NB4 (cell line): ENCODE measurements around the gene SCEL.
"Not testable (repeated sequence)": the region's sequence is repeated elsewhere in the genome, so short reads cannot be mapped to it uniquely, and the experiment has no call there.

Source experiments
- DNase-seq: peaks from one replicate; pipeline ENCODE4 v3.0.0; 2010; ENCODE audit warnings: low read depth
- H3K4me3 ChIP-seq: one replicate; pipeline ENCODE4 v1.5.1; 2011; ENCODE audit warnings: mild to moderate bottlenecking, low read depth, low read length, moderate library complexity
- MYC ChIP-seq: IDR thresholded peaks from 2 replicates; pipeline ENCODE4 v1.6.1; 2011; ENCODE audit warnings: low read depth, low read length
- POLR2A ChIP-seq: IDR thresholded peaks from 2 replicates; pipeline ENCODE4 v1.6.1; 2011; ENCODE audit warnings: mild to moderate bottlenecking; ENCODE audit not compliant: insufficient read length; ENCODE audit errors: extremely low read depth
- TF ChIP-seq, protein P1 (sequence below): IDR thresholded peaks from 2 replicates; pipeline ENCODE4 v1.6.1; 2011; ENCODE audit warnings: low read depth, low read length
- TF ChIP-seq, protein P2 (sequence below): IDR thresholded peaks from one replicate; pipeline ENCODE4 v1.5.1; 2012; ENCODE audit warnings: low read depth, low read length

Gene SCEL

DNA sequence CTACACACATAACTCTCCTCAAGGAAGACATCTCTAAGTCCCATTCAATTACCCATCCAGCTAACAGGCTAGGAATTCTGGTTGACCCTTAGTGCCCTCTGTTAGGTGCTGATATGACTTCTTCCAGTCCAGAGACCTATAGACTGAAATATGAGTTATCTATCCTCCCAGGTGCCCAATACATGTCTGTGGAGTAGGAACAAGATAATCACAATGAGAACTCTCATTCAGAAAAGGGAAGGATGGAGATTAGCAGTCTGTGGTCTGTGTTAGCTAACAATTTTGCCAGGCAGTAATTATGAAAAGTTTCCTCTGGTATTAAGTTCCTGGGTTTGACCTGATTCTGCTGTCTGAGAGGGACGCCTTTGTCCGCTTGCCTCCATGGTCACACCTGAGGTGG lies 117.8 kb downstream of the SCEL start:
- TF ChIP-seq, protein P1, sequence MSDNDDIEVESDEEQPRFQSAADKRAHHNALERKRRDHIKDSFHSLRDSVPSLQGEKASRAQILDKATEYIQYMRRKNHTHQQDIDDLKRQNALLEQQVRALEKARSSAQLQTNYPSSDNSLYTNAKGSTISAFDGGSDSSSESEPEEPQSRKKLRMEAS = no peak
- TF ChIP-seq POLR2A (no peak), MYC (no peak)
- TF ChIP-seq, protein P2, sequence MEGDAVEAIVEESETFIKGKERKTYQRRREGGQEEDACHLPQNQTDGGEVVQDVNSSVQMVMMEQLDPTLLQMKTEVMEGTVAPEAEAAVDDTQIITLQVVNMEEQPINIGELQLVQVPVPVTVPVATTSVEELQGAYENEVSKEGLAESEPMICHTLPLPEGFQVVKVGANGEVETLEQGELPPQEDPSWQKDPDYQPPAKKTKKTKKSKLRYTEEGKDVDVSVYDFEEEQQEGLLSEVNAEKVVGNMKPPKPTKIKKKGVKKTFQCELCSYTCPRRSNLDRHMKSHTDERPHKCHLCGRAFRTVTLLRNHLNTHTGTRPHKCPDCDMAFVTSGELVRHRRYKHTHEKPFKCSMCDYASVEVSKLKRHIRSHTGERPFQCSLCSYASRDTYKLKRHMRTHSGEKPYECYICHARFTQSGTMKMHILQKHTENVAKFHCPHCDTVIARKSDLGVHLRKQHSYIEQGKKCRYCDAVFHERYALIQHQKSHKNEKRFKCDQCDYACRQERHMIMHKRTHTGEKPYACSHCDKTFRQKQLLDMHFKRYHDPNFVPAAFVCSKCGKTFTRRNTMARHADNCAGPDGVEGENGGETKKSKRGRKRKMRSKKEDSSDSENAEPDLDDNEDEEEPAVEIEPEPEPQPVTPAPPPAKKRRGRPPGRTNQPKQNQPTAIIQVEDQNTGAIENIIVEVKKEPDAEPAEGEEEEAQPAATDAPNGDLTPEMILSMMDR = no peak
- H3K4me3 ChIP-seq = no peak overlapping the region
- no peak for DNase-seq

DNA sequence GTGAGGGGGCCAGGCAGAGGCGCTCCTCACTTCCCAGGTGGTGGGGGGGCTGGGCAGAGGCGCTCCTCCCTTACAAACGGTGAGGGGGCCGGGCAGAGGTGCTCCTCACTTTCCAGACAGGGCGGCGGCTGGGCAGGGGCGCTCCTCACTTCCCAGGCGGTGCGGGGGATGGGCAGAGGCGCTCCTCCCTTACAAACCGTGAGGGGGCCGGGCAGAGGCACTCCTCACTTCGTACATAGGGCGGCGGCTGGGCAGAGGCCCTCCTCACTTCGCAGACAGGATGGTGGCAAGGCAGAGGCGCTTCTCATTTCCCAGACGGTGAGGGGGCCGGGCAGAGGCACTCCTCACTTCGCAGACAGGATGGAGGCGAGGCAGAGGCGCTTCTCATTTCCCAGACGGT lies 124.5 kb downstream of the SCEL start:
- not testable (repeated sequence) for H3K4me3 ChIP-seq, DNase-seq

DNA sequence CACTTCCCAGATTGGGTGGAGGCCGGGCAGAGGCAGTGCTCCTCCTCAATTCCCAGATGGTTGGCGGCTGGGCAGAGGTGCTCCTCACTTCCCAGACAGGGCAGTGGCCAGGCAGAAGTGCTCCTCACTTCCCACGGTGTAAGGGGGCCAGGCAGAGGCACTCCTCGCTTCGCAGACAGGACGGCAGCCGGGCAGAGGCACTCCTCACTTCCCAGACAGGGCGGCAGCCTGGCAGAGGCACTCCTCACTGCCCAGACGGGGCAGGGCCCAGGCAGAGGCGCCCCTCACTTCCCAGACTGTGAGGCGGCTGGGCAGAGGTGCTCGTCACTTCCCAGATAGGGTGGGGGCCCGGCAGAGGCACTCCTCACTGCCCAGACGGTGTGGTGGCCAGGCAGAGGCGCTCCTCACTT lies 125.3 kb downstream of the SCEL start:
- TF ChIP-seq, protein P1 = no peak
- no peak for TF ChIP-seq MYC
- TF ChIP-seq, protein P2 = no peak
- no peak for TF ChIP-seq POLR2A
- no peak overlapping the region for H3K4me3 ChIP-seq
- no peak for DNase-seq

DNA sequence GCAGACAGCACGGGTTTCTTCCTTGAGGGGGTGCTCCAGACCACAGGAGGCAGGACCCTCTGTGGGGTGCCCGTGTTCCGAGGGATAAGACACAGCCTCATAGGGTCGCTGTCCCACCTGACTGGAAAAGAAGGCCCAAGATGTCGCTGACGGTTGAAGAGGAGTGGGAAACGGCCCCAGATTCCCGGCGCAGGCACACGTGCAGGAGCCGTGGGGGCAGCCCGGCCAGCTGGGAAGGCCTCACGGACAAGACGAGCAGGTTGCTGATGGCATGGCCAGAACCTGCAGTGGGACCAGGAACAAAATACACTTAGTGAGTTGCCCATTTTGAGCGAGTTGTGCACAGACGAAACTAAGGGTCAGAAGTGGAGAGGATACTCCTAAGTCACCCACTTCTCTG lies 126.8 kb downstream of the SCEL start:
- not testable (repeated sequence) for DNase-seq, H3K4me3 ChIP-seq

DNA sequence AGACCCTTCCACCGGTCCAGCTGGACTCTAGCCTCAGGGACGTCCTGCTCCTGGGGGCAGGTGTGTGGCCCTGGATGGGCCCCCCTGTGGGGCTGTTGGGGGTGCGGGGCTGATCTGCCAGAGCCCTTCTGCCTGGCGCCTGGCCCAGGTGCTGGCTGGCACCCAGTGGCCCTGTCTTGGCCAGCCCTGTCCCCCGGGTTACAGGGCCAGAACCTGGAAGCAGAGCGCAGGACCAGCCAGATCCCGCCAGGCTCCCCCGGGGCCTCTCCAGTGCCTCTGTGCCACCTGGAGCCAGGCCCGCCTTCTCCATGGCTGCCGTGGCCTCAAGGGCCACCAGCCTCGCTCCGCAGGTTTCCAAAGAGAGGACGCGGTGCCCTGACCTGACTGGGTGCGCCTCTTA lies 127.3 kb downstream of the SCEL start:
- DNase-seq = not testable (repeated sequence)

DNA sequence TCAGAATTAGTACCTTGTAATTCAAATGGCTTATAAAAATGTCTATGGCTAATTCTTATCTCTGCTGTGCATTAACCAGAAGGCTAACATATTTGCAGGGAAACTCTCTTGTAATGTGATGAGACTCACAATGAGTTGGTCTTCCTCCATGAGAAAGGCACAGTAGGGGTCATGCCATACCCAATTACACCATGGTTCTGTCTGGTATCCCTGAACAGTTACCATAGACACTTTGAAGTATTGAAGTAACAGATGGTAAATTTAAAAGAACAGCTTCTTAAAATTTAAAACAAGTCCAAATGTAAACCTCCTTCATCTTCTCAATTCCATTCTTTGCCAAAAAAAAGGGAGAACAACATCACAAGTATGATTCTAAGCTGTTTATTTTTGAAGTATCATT lies 139.3 kb downstream of the SCEL start:
- H3K4me3 ChIP-seq = no peak overlapping the region
- DNase-seq = no peak
- no peak for TF ChIP-seq POLR2A
- TF ChIP-seq MYC = no peak
- TF ChIP-seq, protein P1 = no peak
- TF ChIP-seq, protein P2 = no peak

More for the DNA sequence above, 127.3 kb downstream of the SCEL start:
- not testable (repeated sequence) for H3K4me3 ChIP-seq

DNA sequence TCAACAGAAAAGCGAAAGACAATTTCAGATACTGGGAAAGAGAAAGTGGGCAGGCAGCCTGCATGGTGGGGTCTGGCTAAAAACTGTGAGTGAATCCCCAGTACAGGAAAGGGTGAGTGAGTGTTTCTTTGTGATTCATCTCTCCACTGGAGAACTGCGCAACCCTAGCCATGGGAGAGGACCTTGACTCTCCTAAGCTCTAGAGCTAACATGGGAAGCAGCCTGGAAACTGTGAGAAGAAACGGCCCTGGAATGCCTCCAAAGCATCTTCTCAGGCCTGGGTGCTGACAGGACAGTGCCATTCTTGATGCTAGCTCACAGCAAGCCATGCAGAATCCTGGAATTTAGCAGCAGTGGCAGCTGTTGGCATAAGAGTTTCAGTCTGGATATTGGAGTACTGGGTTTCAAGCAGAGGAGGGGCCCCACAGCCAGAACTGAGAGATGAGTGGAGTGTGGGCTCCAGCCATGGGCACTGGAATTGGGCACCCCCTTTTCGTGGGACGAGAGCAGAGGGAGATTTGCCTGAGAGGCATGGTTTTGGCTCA lies 143.3 kb downstream of the SCEL start:
- TF ChIP-seq, protein P1 = no peak
- TF ChIP-seq, protein P2 = no peak
- TF ChIP-seq POLR2A (no peak), MYC (no peak)
- no peak overlapping the region for H3K4me3 ChIP-seq
- DNase-seq = no peak

DNA sequence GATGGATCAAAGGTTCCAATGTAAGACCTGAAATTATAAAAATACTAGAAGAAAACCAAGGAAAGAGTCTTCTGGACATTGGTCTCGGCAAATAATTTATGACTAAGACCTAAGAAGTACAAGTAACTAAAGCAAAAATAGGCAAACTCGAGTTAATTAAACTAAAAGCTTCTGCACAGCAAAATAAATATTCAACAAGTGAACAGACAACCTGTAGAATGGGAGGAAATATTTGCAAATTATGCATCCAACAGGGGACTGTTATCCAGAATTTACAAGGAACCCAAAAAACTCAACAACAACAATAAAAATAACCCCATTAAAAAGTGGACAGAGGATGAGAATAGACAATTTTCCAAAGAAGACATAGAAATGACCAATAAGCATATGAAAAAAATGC lies 152.3 kb downstream of the SCEL start:
- TF ChIP-seq MYC = no peak
- DNase-seq = no peak
- no peak overlapping the region for H3K4me3 ChIP-seq
